HepG2 (cell line): ENCODE measurements around the gene USP34.

Experiments
- ASH2L ChIP-seq: fragments of 300-600, 200-600 bp; sonication (generic); IDR thresholded peaks from 2 replicates; pipeline ENCODE4 v1.7.0; 2017; ENCODE audit warnings: low read depth, mild to moderate bottlenecking, moderate library complexity, mixed read lengths, low read length; ENCODE audit not compliant: insufficient read length
- ELF4 ChIP-seq: sonication (generic); formaldehyde crosslinking; IDR thresholded peaks from 2 replicates; pipeline ENCODE4 v1.5.0; 2020; ENCODE audit warnings: missing genetic modification reagents, mild to moderate bottlenecking, moderate library complexity, borderline replicate concordance
- EP300 ChIP-seq, 3 experiments: sonication (generic) in 1 of 3; formaldehyde crosslinking in 1 of 3; IDR thresholded peaks; 2 replicates each; pipeline versions ENCODE4 v1.5.1 to v1.6.1; 2011 to 2020; ENCODE audit warnings: low read depth in 2 of 3, low read length in 2 of 3, borderline replicate concordance in 1 of 3, improper control_type of control experiment in 1 of 3, mild to moderate bottlenecking in 1 of 3, missing genetic modification reagents in 1 of 3, moderate library complexity in 1 of 3
- MAFF ChIP-seq: IDR thresholded peaks from 2 replicates; pipeline ENCODE4 v1.6.1; 2011; ENCODE audit warnings: low read depth, low read length, improper control_type of control experiment
- NFYB ChIP-seq: sonication (generic); formaldehyde crosslinking; IDR thresholded peaks from 2 replicates; pipeline ENCODE4 v1.4.0; 2020; ENCODE audit warnings: missing genetic modification reagents
- POLR2AphosphoS5 ChIP-seq: IDR thresholded peaks from 2 replicates; pipeline ENCODE4 v1.6.1; 2012; ENCODE audit warnings: low read depth, low read length
- RFX5 ChIP-seq: IDR thresholded peaks from 2 replicates; pipeline ENCODE4 v1.6.1; 2011; ENCODE audit warnings: low read depth, low read length, improper control_type of control experiment
- SMAD3 ChIP-seq: sonication (generic); formaldehyde crosslinking; IDR thresholded peaks from 2 replicates; pipeline ENCODE4 v1.4.0; 2020; ENCODE audit warnings: missing genetic modification reagents
- TCF12 ChIP-seq, 2 experiments: fragments of 450-650 bp in 1 of 2; sonication (generic) in 1 of 2; formaldehyde crosslinking in 1 of 2; IDR thresholded peaks; 2 replicates each; pipeline versions ENCODE4 v1.6.1 to v1.8.0; 2017 to 2022; ENCODE audit warnings: antibody characterized with exemption in 1 of 2, mild to moderate bottlenecking in 1 of 2, missing genetic modification reagents in 1 of 2, moderate library complexity in 1 of 2
- YEATS4 ChIP-seq: sonication (generic); formaldehyde crosslinking; IDR thresholded peaks from 2 replicates; pipeline ENCODE4 v1.4.0; 2020; ENCODE audit warnings: missing genetic modification reagents, borderline replicate concordance
- ZNF235 ChIP-seq: sonication (generic); formaldehyde crosslinking; IDR thresholded peaks from 2 replicates; pipeline ENCODE4 v1.8.1; 2023; ENCODE audit warnings: mild to moderate bottlenecking, missing genetic modification reagents, borderline replicate concordance
- ZNF3 ChIP-seq: IDR thresholded peaks from 2 replicates; pipeline ENCODE4 v1.7.0; 2017; ENCODE audit warnings: inconsistent platforms
- TF ChIP-seq, protein P1 (sequence below): sonication (generic); formaldehyde crosslinking; IDR thresholded peaks from 2 replicates; pipeline ENCODE4 v1.5.0; 2020; ENCODE audit warnings: mild to moderate bottlenecking, missing genetic modification reagents, moderate library complexity
- TF ChIP-seq, protein P2 (sequence below): sonication (generic); formaldehyde crosslinking; IDR thresholded peaks from 2 replicates; pipeline ENCODE4 v1.4.0; 2020; ENCODE audit warnings: missing genetic modification reagents

DNA sequence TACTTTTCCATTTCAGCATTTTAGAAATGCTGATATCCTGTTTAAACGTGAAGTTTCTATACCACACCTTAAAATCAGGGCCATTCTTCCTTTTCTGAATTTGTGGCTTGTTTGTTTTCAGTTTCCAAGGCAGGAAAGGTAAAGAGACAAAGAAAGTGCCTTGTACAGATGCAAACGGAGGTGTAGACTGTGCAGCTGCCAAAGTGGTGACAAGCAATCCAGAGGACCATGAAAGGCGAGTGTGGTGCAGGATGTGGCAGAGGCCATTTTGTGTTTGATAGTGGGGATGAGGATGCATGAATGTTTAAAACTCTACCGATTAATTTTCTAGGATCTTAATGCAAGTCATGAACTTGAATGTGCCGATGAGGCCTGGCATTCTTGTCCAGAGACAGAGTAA lies 308.2 kb downstream of the USP34 start:
- no peak for TF ChIP-seq ZNF235 (CRISPR knock-in tag)
- no peak for TF ChIP-seq MAFF
- TF ChIP-seq YEATS4 (CRISPR knock-in tag) = no peak
- TF ChIP-seq ZNF3 (CRISPR knock-in tag) = no peak
- no peak for TF ChIP-seq POLR2AphosphoS5
- TF ChIP-seq TCF12 (IDR thresholded peaks at IDR 0.05) = no peak
- no peak for TF ChIP-seq TCF12 (CRISPR knock-in tag; IDR thresholded peaks at IDR 0.05)
- no peak for TF ChIP-seq SMAD3 (CRISPR knock-in tag)
- TF ChIP-seq, protein P1, sequence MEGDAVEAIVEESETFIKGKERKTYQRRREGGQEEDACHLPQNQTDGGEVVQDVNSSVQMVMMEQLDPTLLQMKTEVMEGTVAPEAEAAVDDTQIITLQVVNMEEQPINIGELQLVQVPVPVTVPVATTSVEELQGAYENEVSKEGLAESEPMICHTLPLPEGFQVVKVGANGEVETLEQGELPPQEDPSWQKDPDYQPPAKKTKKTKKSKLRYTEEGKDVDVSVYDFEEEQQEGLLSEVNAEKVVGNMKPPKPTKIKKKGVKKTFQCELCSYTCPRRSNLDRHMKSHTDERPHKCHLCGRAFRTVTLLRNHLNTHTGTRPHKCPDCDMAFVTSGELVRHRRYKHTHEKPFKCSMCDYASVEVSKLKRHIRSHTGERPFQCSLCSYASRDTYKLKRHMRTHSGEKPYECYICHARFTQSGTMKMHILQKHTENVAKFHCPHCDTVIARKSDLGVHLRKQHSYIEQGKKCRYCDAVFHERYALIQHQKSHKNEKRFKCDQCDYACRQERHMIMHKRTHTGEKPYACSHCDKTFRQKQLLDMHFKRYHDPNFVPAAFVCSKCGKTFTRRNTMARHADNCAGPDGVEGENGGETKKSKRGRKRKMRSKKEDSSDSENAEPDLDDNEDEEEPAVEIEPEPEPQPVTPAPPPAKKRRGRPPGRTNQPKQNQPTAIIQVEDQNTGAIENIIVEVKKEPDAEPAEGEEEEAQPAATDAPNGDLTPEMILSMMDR (CRISPR knock-in tag) = no peak
- TF ChIP-seq, protein P2, sequence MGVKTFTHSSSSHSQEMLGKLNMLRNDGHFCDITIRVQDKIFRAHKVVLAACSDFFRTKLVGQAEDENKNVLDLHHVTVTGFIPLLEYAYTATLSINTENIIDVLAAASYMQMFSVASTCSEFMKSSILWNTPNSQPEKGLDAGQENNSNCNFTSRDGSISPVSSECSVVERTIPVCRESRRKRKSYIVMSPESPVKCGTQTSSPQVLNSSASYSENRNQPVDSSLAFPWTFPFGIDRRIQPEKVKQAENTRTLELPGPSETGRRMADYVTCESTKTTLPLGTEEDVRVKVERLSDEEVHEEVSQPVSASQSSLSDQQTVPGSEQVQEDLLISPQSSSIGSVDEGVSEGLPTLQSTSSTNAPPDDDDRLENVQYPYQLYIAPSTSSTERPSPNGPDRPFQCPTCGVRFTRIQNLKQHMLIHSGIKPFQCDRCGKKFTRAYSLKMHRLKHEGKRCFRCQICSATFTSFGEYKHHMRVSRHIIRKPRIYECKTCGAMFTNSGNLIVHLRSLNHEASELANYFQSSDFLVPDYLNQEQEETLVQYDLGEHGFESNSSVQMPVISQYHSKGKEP = no peak
- TF ChIP-seq ELF4 (CRISPR knock-in tag) = no peak
- no peak for TF ChIP-seq RFX5
- TF ChIP-seq NFYB = no peak
- TF ChIP-seq EP300 (IDR thresholded peaks at IDR 0.05; ENCODE audit: low read depth in 2 of 2, low read length in 2 of 2) = no peak
- TF ChIP-seq EP300 (CRISPR knock-in tag; IDR thresholded peaks at IDR 0.05; ENCODE audit: borderline replicate concordance) = no peak
- TF ChIP-seq ASH2L = no peak
